ENCODE data around the gene SDCCAG8.
A peak's percentile ranks its signal among the peaks of the same experiment; 100 is the strongest.

SDCCAG8 gene

GRCh38 chr1:243391355-243391754 is 135.5 kb downstream of the SDCCAG8 start:
- no peak for DNase-seq (ENCODE audit: low spot score)

DNA sequence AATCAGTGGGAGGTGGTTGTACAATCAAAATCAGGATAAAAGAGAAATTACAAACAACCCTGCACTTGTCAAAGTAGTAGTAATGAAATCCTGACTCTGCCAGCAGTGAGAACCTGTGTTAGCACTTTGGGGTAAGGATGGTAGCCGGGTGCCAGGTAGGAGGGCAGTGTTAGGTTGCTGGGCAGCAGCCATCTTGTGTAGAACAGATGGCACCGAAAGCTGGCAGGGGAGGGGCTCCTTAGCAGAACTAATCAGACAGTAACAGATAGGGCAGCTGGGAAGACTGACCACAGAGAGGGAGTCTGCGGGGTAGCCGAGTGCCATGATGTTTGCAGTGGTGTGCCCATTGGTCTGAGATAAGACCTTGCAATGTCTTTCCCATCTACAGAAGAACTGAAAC is 137.3 kb downstream of the SDCCAG8 start:
- DNase-seq (ENCODE audit: low spot score) = no peak

DNA sequence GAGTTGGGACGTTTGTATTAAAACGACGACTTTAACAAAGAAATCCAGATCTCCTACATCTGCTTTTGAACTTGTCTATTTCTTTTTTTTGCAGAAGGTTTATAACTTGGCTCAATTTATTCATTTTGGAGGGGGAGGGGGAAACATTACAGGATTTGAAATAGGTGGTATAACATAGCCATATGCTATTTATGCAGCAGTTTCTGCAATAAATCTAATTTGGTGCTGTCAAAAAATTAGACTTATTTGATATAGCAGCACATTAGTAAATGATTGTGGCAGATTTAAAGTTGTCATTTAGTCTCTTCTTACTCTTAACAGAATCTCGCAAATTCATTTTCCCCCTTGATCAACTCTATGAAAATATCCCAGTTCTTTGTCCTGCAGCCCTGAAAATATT is 138.2 kb downstream of the SDCCAG8 start:
- DNase-seq (ENCODE audit: low spot score) = no peak

- DNase-seq (ENCODE audit: low spot score) = no peak
Measured at GRCh38 chr1:243394601-243395464, 139.0 kb downstream of the SDCCAG8 start.

- no peak for DNase-seq (ENCODE audit: low spot score)
Measured at GRCh38 chr1:243396424-243396823, 140.6 kb downstream of the SDCCAG8 start.

GRCh38 chr1:243396876-243397275 is 141.0 kb downstream of the SDCCAG8 start:
- DNase-seq (ENCODE audit: low spot score) = no peak

DNA sequence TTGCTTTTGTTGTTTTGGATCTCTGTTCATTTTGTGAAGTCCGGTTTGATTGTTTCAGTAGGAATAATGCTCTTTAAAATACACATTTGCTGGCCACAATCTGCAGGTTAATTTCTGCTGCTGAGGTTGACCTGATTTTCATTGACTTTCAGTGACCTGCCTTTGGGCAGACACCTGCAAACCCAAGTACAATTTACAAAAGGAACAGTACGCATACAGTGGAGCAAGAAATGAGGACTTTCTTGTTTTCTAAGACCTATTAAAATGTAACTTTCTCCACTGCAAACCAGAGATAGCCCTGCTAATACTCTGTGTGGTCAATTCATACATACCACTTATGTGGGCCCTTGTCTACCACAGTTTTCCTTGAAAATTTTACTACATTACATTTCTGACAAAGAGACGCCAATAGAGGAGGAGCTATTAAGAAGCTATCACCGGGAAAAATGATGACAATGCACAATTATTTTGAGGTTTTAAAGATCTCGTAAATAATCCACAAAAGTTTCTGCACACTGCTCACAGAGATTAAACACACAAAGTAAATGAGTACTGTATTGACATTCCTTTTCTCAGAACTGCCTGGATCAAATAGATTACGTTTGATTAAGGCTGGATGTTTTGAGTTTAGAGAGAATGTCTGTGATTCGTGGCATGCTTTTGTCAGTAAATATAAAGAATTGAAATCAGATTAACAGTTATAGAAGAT is 141.9 kb downstream of the SDCCAG8 start:
- no peak for DNase-seq (ENCODE audit: low spot score)

DNA sequence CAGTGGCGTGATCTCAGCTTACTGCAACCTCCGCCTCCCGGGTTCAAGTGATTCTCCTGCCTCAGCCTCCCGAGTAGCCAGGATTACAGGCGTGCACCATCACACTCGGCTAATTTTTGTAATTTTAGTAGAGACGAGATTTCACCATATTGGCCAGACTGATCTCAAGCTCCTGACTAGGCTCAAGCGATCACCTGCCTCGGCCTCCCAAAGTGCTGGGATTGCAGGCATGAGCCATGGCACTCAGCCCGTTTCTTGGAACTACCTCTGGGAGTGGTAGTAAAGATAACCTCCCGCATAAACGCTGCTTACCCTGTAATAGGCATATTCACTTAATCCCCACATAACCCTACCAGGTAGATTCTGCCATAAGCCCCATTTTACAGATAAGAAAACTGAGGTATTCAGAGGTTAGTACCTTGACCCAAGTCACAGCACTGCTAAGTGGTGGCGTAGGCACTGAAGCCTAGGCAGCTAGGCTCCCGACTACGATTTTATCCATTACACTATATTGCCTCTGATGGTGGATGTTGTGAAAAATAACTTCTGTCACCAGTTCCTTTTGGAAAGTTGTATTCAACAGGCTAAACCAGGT is 143.8 kb downstream of the SDCCAG8 start:
- DNase-seq (ENCODE audit: low spot score) = no peak

DNA sequence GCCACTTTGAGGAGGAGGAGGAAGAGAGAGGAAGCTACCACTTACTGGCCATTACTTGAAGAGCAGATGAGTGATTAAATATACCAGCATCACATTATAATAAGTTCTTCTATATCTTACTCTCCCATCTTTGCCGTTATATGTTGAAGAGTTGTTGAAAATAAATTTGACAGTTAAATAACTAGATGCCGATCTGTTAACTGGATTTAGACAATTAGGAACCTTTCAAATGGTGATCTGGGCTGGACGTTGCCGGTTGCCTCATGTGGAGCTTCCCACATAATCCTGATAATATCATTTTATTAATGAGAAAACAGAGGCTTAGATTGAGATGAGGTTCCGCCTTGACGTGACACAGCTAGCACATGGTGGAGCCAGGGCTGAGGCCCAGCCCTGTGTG is 147.0 kb downstream of the SDCCAG8 start:
- no peak for DNase-seq (ENCODE audit: low spot score)

GRCh38 chr1:243406424-243406823 is 150.6 kb downstream of the SDCCAG8 start:
- no peak for DNase-seq (ENCODE audit: low spot score)

- DNase-seq (ENCODE audit: low spot score) = peak; percentile 6
Measured at GRCh38 chr1:243407284-243408018, 151.6 kb downstream of the SDCCAG8 start.

DNA sequence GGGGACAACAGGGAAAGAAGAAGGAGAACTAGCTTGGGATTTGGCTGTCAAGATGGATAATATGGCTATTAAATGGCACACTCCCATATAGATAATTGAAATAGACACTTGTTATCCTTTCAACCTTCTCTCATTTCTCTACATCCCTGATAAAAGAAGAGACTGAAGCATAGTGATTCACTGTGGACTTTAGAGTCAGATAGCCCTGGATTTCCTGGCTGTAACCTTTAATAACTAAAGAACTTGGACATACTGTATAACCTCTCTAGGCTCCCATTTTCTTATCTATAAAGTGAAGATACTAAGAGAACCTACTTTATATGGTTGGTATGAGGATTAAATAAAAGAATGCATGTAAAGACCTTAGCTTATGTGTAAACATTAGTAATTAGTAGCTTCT is 152.6 kb downstream of the SDCCAG8 start:
- no peak for DNase-seq (ENCODE audit: low spot score)

DNA sequence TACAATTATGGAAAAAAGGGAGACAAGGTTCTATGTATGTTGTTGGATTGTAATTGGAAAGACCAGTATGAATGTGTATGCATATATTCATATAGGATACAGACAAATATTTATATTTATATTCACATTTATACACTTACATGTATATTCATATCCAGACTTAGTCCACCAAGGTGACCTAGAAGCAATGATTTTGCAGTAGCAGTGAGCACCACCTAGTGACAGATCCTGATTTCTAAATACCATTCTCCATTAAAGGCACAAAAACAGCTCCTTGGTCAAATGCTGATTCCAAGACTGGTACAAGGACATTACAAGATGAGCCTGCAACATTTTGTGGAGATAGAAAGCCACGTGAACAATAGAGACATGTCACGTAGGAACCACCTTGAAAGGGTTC is 153.4 kb downstream of the SDCCAG8 start:
- DNase-seq (ENCODE audit: low spot score) = no peak

- DNase-seq (ENCODE audit: low spot score) = no peak
Measured at GRCh38 chr1:243411472-243411871, 155.6 kb downstream of the SDCCAG8 start.

DNA sequence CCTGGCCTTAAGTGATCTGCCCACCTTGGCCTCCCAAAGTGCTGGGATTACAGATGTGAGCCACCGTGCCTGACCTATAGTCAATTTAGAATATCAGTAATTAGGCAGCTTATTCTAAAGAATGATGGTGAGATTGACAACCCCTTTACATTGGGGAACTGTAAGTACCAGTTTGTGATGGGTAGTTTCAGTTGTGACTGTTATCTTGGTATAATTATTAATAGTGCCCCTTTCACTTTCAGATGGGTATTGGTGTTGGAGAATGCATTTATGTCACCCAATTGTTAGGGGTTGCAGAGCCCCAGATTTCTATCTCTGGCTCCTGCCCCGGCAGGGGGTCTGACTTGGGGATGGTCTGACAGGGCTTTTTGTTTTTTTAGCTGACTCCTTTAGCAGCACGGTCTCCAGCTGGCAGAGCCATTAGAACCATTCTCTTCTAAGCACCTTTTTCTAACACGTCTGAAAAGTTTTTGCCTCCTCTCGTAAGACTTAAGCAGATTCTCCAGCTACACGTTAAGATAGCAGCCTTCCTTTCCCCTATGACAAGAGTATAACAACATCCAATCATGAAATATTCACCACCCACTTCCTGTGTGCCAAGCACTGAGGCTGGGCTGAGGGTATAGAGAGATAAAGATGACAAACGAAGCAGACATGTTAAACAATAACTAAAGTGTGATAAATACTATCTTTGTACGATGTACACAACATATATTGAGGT is 157.8 kb downstream of the SDCCAG8 start:
- DNase-seq (ENCODE audit: low spot score) = no peak

DNA sequence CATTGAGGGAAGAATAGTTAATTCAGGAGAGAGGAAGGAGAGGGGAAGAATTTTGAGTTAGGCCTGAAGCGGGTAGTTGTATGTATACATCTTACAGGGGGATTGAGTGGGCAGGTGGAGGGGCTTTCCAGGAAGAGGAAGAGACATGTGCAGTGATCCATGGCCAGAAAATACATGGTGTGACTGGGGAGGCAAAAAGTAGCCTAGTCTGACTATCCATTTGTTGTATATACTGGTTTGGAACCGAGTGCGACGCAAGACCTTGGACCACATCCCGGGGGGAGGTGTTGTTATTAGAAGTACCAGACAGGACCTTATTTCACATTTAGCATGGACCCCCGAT is 158.3 kb downstream of the SDCCAG8 start:
- DNase-seq (ENCODE audit: low spot score) = no peak

DNA sequence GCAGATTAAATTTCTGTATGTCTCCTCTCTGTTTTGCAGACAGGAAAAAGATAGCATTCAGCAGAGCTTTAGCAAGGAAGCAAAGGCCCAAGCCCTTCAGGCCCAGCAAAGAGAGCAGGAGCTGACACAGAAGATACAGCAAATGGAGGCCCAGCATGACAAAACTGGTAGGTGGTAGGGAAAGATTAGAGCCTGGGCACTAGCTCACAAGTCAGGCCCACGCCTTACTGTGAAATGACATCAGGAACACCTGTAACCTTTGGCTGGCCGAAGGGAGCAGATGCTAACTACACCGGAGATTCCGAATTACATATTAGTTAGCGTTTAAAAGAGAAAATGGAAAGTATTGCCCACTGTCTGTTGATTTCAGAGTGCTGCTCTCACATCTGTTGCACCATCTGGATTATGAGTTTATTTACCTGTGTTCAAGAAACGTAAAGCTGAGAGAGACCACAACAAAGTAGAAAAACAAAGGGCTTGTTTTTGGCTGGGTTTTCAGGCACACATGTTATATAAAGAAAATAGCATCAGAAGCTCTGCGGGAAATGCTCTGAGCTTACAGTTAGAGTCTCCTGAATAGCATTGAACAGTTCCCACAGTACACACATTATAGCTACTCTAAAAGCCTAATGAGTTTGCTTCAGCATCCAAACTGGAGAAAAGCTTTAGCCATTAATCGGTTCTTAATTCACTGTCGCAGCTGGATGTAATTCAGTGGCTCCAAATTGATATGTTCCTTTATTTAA is 160.0 kb downstream of the SDCCAG8 start:
- no peak for DNase-seq (ENCODE audit: low spot score)

- DNase-seq (ENCODE audit: low spot score) = no peak
Measured at GRCh38 chr1:243416495-243416894, 160.7 kb downstream of the SDCCAG8 start.

- no peak for DNase-seq (ENCODE audit: low spot score)
Measured at GRCh38 chr1:243420016-243420945, 164.4 kb downstream of the SDCCAG8 start.

Data from AG08396 (cell line).